Measurements from ENCODE around the gene FXYD1.

The FXYD1 gene

GRCh38 chr19:35093941-35094647, 44.5 kb upstream of the FXYD1 start:
- CTCF ChIA-PET, result interaction anchor here (1.6 to 5.0 kb wide), 4 partner anchors 24 to 48 kb away, joined by 3 to 57 read pairs (median 26); partner anchors contain the start of gene LGI4
- no peak overlapping the region for H3K4me3 ChIP-seq (ENCODE audit: low read depth, low read length)
- POLR2A ChIA-PET, result no interaction called here
- no peak for DNase-seq (ENCODE audit: low read depth, low spot score)
- TF ChIP-seq CTCF (IDR thresholded peaks at IDR 0.05; ENCODE audit: insufficient read depth, low read length, missing control alignments), result no peak

GRCh38 chr19:35094656-35095055, 44.0 kb upstream of the FXYD1 start:
- TF ChIP-seq CTCF (IDR thresholded peaks at IDR 0.05; ENCODE audit: insufficient read depth, low read length, missing control alignments), result no peak
- no peak for DNase-seq (ENCODE audit: low read depth, low spot score)
- POLR2A ChIA-PET, result no interaction called here
- CTCF ChIA-PET, result no interaction called here
- no peak overlapping the region for H3K4me3 ChIP-seq (ENCODE audit: low read depth, low read length)

- POLR2A ChIA-PET, result no interaction called here
- CTCF ChIA-PET, result interaction anchor here (1.0 to 1.5 kb wide), 5 partner anchors 11 to 52 kb away, joined by 3 to 6 read pairs (median 3); no protein-coding TSS in a partner anchor
- no peak for TF ChIP-seq CTCF (IDR thresholded peaks at IDR 0.05; ENCODE audit: insufficient read depth, low read length, missing control alignments)
- H3K4me3 ChIP-seq (ENCODE audit: low read depth, low read length), result no peak overlapping the region
- no peak for DNase-seq (ENCODE audit: low read depth, low spot score)
Measured at GRCh38 chr19:35095667-35096368, 42.8 kb upstream of the FXYD1 start.

GRCh38 chr19:35098413-35099049, 40.1 kb upstream of the FXYD1 start:
- H3K4me3 ChIP-seq (ENCODE audit: low read depth, low read length), result no peak overlapping the region
- ChIA-PET CTCF (interaction anchor here (0.8 to 4.1 kb wide), 4 partner anchors 13 to 54 kb away, joined by 3 to 29 read pairs (median 5); partner anchors contain the start of gene FXYD3), POLR2A (interaction anchor here (0.7 kb wide), 1 partner anchor 8 kb away, joined by 3 read pairs; no protein-coding TSS in a partner anchor)
- TF ChIP-seq CTCF (IDR thresholded peaks at IDR 0.05; ENCODE audit: insufficient read depth, low read length, missing control alignments), result no peak
- DNase-seq (ENCODE audit: low read depth, low spot score), result no peak

GRCh38 chr19:35099155-35099896, 39.3 kb upstream of the FXYD1 start:
- DNase-seq (ENCODE audit: low read depth, low spot score), result no peak
- ChIA-PET POLR2A (no interaction called here), CTCF (interaction anchor here (1.1 to 4.1 kb wide), 7 partner anchors 9 to 55 kb away, joined by 3 to 29 read pairs (median 7); partner anchors contain the start of genes FXYD3 and LGI4)
- TF ChIP-seq CTCF (IDR thresholded peaks at IDR 0.05; ENCODE audit: insufficient read depth, low read length, missing control alignments), result no peak
- H3K4me3 ChIP-seq (ENCODE audit: low read depth, low read length), result no peak overlapping the region

Measured in AG04449 (cell line).